ENCODE measurements around the gene LCP2.

The LCP2 gene

GRCh38 chr5:170296036-170296934 is 1.3 kb downstream of the LCP2 start:
- no peak for DNase-seq (ENCODE audit: low read depth in 2 of 2)

- no peak for DNase-seq (ENCODE audit: low read depth in 2 of 2)
These were observed 3.0 kb downstream of the LCP2 start for GRCh38 chr5:170294556-170294955.

GRCh38 chr5:170294057-170294456 is 3.5 kb downstream of the LCP2 start:
- DNase-seq (ENCODE audit: low read depth in 2 of 2), result no peak

- peak; percentile 51 to 75 for DNase-seq (ENCODE audit: low read depth in 2 of 2)
These were observed 4.3 kb downstream of the LCP2 start for GRCh38 chr5:170293273-170293672.

- no peak for DNase-seq (ENCODE audit: low read depth in 2 of 2)
These were observed 5.1 kb downstream of the LCP2 start for GRCh38 chr5:170292179-170293104.

- DNase-seq (ENCODE audit: low read depth in 2 of 2), result no peak
These were observed 7.1 kb downstream of the LCP2 start for GRCh38 chr5:170290498-170290897.

- no peak for DNase-seq (ENCODE audit: low read depth in 2 of 2)
These were observed 7.8 kb downstream of the LCP2 start for GRCh38 chr5:170289764-170290163.

- no peak for DNase-seq (ENCODE audit: low read depth in 2 of 2)
These were observed 8.5 kb downstream of the LCP2 start for GRCh38 chr5:170289121-170289520.

GRCh38 chr5:170288551-170288950 is 9.0 kb downstream of the LCP2 start:
- DNase-seq (ENCODE audit: low read depth in 2 of 2), result no peak

- DNase-seq (ENCODE audit: low read depth in 2 of 2), result no peak
These were observed 9.4 kb downstream of the LCP2 start for GRCh38 chr5:170288151-170288550.

- DNase-seq (ENCODE audit: low read depth in 2 of 2), result no peak
These were observed 10.0 kb downstream of the LCP2 start for GRCh38 chr5:170287532-170287931.

- DNase-seq (ENCODE audit: low read depth in 2 of 2), result no peak
These were observed 11.1 kb downstream of the LCP2 start for GRCh38 chr5:170286386-170286925.

GRCh38 chr5:170285181-170285580 is 12.4 kb downstream of the LCP2 start:
- no peak for DNase-seq (ENCODE audit: low read depth in 2 of 2)

- DNase-seq (ENCODE audit: low read depth in 2 of 2), result no peak
These were observed 13.3 kb downstream of the LCP2 start for GRCh38 chr5:170284231-170284630.

- no peak for DNase-seq (ENCODE audit: low read depth in 2 of 2)
These were observed 14.3 kb downstream of the LCP2 start for GRCh38 chr5:170283296-170283695.

GRCh38 chr5:170280011-170280493 is 17.5 kb downstream of the LCP2 start:
- DNase-seq (ENCODE audit: low read depth in 2 of 2), result no peak

- DNase-seq (ENCODE audit: low read depth in 2 of 2), result no peak
These were observed 18.1 kb downstream of the LCP2 start for GRCh38 chr5:170279459-170279817.

- DNase-seq (ENCODE audit: low read depth in 2 of 2), result peak; percentile 87 to 88
These were observed 18.7 kb downstream of the LCP2 start for GRCh38 chr5:170278611-170279458.

- DNase-seq (ENCODE audit: low read depth in 2 of 2), result no peak
These were observed 19.7 kb downstream of the LCP2 start for GRCh38 chr5:170277867-170278281.

- no peak for DNase-seq (ENCODE audit: low read depth in 2 of 2)
These were observed 21.4 kb downstream of the LCP2 start for GRCh38 chr5:170276140-170276539.

- no peak for DNase-seq (ENCODE audit: low read depth in 2 of 2)
These were observed 22.1 kb downstream of the LCP2 start for GRCh38 chr5:170275376-170275994.

All from stimulated activated CD8-positive, alpha-beta memory T cell treated with anti-CD3 and anti-CD28 coated beads, Interleukin-15, amount 100 ng/mL, for 48 hours (primary cell).